ENCODE measurements around the gene RPL29.

The RPL29 gene

GRCh38 chr3:51988286-51989146, 7.2 kb downstream of the RPL29 start:
- TF ChIP-seq POLR2A (IDR thresholded peaks at IDR 0.05; ENCODE audit: low read length) (no peak), GATA1 (IDR thresholded peaks at IDR 0.05; ENCODE audit: low read depth, low read length) (no peak)
- DNase-seq: no peak

DNA sequence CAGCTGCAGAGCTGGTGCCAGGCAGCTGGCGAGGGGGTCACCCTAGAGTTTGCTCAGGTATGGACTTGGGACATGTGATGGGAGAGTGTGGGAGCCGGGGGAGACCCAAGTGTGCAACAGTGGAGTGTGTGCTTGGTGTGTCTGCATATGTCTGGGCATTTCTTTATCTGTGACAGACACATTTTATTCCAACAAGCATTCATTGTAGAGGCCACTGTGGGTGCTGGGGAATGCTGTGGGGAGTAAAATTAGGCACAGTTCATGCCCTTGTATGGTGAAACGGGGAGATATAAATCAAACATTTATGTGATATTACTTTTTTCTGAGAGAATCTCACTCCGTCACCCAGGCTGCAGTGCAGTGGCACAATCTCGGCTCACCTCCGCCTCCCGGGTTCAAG, 8.1 kb downstream of the RPL29 start:
- TF ChIP-seq POLR2A (IDR thresholded peaks at IDR 0.05; ENCODE audit: low read length) (no peak), GATA1 (IDR thresholded peaks at IDR 0.05; ENCODE audit: low read depth, low read length) (no peak)
- DNase-seq: peak; percentile 29 to 54

DNA sequence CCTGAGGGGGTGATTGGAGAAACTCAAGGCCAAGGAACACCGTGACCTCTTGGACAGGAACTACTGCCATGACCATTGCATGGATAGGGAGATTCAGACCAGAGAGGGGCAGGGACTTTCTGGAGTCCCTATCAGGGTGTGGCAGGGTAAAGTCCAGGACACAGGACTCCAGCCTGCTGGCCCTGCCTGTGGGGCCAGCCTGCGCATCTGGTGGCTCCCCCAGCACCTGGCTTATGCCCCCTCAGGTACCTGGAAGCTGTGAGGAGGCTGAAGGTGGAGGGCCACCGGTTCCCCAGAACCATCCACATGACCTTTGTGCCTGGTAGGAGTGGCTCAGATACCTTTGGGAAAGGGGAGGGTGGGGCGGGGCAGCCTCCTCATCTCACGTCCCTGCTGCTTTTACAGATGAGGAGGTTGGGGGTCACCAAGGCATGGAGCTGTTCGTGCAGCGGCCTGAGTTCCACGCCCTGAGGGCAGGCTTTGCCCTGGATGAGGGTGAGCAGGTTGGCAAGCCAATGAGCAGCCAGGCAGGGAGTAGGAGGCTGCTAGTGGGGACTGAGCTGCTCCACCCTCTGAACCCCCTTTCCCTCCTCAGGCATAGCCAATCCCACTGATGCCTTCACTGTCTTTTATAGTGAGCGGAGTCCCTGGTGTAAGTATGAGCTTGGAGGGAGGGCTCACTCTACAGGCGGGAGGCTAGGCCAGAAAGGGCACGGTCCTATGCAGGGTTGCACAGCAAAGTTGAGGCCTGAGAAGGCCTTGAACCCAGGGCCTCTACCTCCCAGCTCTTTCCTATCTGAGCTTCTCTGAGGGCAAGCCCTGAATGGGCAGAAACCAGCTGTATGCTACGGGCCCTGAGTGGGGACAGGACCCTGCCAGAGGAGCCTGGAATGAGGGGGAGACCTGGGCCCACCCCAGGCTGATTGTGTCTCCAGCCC, 9.4 kb downstream of the RPL29 start:
- TF ChIP-seq GATA1 (IDR thresholded peaks at IDR 0.05; ENCODE audit: low read depth, low read length): no peak
- TF ChIP-seq POLR2A (IDR thresholded peaks at IDR 0.05; ENCODE audit: low read length): no peak
- DNase-seq: peak; percentile 28 to 46

DNA sequence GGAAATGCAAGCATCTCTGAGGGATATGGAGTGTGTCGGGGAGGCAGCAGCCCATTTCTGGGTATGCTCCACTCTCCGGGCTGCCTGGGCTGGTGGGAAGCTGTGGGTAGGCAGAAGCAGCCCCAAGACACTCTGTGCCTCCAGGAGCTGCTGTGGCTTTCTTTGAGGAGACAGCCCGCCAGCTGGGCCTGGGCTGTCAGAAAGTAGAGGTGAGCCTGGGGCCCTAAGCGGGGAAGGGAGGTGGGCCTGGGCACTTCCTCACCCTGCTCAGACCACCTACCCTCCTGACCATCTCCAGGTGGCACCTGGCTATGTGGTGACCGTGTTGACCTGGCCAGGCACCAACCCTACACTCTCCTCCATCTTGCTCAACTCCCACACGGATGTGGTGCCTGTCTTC, 10.6 kb downstream of the RPL29 start:
- DNase-seq: no peak
- TF ChIP-seq POLR2A (IDR thresholded peaks at IDR 0.05; ENCODE audit: low read length): no peak
- no peak for TF ChIP-seq GATA1 (IDR thresholded peaks at IDR 0.05; ENCODE audit: low read depth, low read length)

DNA sequence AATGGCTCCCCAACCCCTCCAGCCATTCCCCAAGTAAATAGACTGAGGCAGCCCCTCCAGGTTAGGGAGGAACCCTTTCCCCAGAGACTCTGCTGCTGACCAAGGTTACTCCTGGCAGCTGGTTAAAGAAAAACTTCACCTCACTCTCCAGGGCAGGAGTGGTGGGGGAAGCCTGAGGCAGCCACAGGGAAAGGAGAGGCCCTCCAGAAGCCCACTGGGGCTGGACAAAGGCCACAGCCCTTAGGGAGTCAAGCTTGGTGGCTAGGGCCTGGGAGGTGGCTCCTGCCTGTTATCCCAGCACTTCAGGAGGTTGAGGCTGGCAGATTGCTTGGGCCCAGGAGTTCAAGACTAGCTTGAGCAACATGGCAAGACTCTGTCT, 11.4 kb downstream of the RPL29 start:
- no peak for TF ChIP-seq POLR2A (IDR thresholded peaks at IDR 0.05; ENCODE audit: low read length)
- TF ChIP-seq GATA1 (IDR thresholded peaks at IDR 0.05; ENCODE audit: low read depth, low read length): no peak
- no peak for DNase-seq

- DNase-seq: no peak
- TF ChIP-seq GATA1 (IDR thresholded peaks at IDR 0.05; ENCODE audit: low read depth, low read length) (no peak), POLR2A (IDR thresholded peaks at IDR 0.05; ENCODE audit: low read length) (no peak)
These were observed 12.0 kb downstream of the RPL29 start for GRCh38 chr3:51983578-51984268.

DNA sequence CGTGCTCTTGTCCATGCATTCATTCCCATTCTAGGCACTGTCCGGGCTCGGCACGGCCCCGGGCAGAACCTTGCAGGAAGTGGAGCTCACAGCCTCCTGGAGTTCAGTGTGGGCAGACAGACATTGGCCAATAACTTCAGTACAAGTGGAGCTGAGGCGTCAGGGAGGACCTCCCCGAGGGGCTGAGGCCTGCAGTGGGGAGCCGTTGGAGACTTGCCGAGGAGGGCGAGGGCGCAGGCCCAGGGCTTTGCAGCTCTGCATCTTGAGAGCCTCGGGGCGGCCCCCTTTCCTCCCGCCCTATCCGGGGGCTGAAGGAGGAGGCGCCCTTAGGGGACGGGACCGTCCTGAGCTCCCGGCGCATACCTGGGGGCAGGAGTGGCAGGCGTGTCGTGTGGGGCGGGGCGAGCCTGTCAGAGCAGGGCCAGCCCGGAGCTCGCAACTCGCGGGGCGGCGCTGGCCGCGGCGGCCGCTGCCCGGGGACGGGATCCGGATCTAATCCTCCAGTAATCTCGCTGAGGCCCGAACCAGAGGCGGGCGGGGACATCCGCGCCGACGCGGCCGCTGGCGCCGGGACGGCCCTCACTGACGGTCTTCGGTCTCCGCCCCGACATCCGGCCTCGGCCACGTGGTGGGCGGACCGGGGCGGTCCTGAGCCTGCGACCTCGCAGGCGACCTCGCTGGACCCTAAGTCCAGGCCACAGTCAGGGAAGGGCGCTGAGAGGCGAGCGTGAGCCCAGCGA, 12.7 kb downstream of the RPL29 start, which contains the start of gene ACY1:
TSS of gene ACY1 (plus strand) at position 698 of the 740 bp plus-strand sequence. CDS start 530 bp downstream, outside the sequence.
- TF ChIP-seq POLR2A (IDR thresholded peaks at IDR 0.05; ENCODE audit: low read length) (peak; percentile 69), GATA1 (IDR thresholded peaks at IDR 0.05; ENCODE audit: low read depth, low read length) (no peak)
- DNase-seq: peak; percentile 89 to 90

DNA sequence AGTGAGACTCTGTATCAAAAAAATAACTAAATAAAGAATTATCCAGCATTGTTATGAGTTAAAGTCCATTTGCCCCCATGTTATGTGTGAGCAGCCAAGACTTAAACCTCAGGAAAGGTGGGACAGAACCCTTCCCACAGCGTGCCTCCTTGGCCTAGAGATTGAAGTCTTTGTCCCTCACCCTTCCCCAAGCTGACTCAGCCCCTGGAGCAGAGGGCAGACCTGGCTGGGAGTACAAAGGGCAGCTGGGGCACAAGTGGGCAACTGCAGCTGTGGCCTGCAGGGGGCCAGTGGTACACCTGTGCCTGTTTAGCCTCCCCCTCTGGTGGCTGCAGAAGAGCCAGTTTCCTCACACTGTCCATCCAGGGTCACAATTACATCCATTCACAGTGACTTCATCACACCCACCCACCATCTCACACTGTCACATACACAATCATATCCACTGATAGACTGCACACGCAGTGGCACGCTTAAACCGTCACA, 13.3 kb downstream of the RPL29 start:
- DNase-seq: peak; percentile 71

DNA sequence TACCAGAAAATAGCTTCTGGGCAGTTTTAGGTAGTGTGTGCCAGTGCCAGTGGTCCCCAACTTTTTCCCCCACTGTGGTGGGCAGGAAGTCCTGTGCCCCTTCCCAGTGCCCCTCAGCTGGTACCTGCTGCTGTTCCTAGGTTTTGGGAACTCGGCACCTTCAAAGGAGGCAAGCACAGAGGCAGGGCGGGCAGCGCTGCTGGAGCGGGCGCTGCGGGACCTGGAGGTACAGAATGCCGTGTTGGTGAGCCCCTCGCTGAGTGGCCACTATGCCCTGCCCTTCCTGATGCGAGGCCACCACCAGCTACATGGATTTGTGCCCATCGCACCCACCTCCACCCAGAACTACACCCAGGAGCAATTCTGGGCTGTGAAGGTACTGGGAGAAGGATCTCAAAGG, 15.4 kb downstream of the RPL29 start:
- TF ChIP-seq POLR2A (IDR thresholded peaks at IDR 0.05; ENCODE audit: low read length): no peak
- TF ChIP-seq GATA1 (IDR thresholded peaks at IDR 0.05; ENCODE audit: low read depth, low read length): no peak
- no peak for DNase-seq

More for the DNA sequence above, 13.3 kb downstream of the RPL29 start:
- TF ChIP-seq GATA1 (IDR thresholded peaks at IDR 0.05; ENCODE audit: low read depth, low read length): no peak
- TF ChIP-seq POLR2A (IDR thresholded peaks at IDR 0.05; ENCODE audit: low read length): no peak

DNA sequence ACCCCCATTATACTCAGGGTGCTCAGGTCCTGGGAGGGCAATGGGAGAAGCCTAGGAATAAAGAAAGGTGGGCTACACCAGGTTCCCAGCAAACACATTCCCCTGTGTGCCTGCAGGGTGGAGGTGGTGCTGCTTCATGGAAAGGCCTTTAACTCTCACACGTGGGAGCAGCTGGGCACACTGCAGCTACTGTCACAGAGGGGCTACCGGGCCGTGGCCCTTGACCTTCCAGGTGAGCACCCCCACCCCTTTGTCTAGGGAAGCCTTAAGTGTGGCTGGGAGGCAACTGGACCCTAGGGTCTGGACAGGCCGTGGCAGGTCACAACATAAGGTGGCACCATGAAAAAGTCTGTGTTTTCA, 17.6 kb downstream of the RPL29 start:
- no peak for DNase-seq
- TF ChIP-seq GATA1 (IDR thresholded peaks at IDR 0.05; ENCODE audit: low read depth, low read length) (no peak), POLR2A (IDR thresholded peaks at IDR 0.05; ENCODE audit: low read length) (no peak)

DNA sequence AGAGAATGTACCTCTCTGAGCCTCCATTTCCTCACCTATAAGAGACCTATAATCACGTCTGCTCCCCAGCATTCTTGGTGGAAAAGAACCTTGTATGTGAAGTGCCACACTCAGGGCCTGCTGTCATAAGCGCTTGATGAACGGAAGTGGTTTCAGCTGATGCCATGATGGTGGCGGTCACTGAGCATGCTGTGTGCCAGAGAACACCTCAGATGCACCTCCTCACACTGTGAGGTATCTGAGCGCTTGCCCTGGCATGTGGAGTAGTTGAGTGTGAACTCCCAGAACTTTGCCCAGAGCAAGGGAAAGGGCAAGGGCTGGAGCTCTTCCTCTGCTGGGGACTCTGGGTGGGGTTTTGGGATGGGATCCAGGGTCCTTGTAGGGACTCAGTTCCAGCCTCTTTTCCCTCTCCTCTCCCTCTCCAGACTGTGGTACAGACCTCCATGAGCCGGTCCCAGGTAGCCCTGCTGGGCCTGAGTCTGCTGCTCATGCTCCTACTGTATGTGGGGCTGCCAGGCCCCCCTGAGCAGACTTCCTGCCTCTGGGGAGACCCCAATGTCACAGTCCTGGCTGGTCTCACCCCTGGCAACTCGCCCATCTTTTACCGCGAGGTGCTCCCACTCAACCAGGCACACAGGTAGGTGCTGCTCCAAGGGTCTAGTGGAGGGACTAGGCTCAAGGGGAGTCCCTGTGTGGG, 18.1 kb downstream of the RPL29 start:
- TF ChIP-seq POLR2A (IDR thresholded peaks at IDR 0.05; ENCODE audit: low read length) (no peak), GATA1 (IDR thresholded peaks at IDR 0.05; ENCODE audit: low read depth, low read length) (no peak)
- no peak for DNase-seq

DNA sequence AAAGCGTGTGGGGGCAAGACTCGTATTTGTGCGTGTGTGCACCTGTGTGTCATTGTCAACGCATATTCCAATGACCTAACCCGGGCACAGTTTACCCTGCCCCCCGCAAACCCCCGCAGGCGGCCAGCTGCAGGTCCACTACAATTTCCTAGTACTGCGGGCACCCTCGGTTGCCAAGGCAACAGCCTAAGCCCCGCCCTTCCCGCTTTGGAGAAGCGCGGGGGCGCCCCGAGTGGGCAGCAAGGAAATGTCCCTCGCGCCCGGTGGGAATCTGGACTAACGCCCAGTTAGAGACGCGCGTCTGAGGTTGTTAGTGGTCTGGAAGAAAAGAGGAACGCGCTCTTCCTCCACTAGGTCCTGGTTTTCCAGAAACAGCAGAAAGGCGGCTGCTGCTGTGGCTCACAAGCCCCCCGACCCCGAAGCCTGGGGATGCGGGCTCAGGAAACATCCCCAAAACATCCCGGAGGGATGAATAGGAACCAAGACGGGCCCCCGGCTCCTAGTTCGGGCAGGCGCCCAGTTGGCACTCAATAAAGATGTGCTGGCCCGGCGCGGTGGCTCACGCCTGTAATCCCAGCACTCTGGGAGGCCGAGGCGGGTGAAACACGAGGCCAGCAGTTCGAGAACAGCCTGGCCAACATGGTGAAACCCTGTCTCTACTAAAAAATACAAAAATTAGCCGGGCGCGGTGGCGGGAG, 19.7 kb downstream of the RPL29 start:
- DNase-seq: peak; percentile 65 to 66
- TF ChIP-seq POLR2A (IDR thresholded peaks at IDR 0.05; ENCODE audit: low read length) (no peak), GATA1 (IDR thresholded peaks at IDR 0.05; ENCODE audit: low read depth, low read length) (no peak)
